Measurements from ENCODE around the gene RAB3GAP1. TPM values are rescaled to one million over a fixed set of nuclear protein-coding genes. Genes with fewer than 3 reads are reported as not detected.

RAB3GAP1 gene
- total and polyA plus RNA-seq, 2 of the 4 experiments (the other 2 are of a cell fraction), result 21.2 to 65.8 TPM

- ChIA-PET CTCF (no interaction called here), POLR2A (ENCODE audit: unreplicated experiment) (no interaction called here)
- no peak overlapping the region for H2AK5ac ChIP-seq (ENCODE audit: low read depth, low read length)
- H2BK120ac ChIP-seq (ENCODE audit: low read depth, low read length), result no peak overlapping the region
- no peak overlapping the region for H3K18ac ChIP-seq (ENCODE audit: low read depth, low read length)
- BruUV-seq (replicated peaks), result no TSS peak
- in situ Hi-C loops (cut with MboI; ENCODE audit: low sequenced_read_pairs) (no loop called here), intact Hi-C loops (cut with micrococcal nuclease) (loop anchor here (5.0 kb wide), 2 partner anchors 48 to 52 kb away; partner anchors contain the start of gene RAB3GAP1), dilution Hi-C loops (cut with HindIII; ENCODE audit: low sequenced_read_pairs, unreplicated experiment) (no loop called here)
- no peaks in the 10 kb centered on the region; the same call in 1 of the 2 replicates for H3K9me1 ChIP-seq (ENCODE audit: insufficient read depth, low read length)
- no peak overlapping the region for H3K14ac ChIP-seq (replicated peaks; ENCODE audit: low read depth, low read length)
- 100% methylated on average over 1 of the region's 5 CpGs; no CpG with 5 or more reads in 1 of the 2 experiments for WGBS, 2 experiments (ENCODE audit: extremely low coverage in 2 of 2, insufficient read length in 1 of 2)
- peaks cover 21 to 28% of the 10 kb centered on the region in 2 experiments; a peak in 3 of 4 replicates for H3K79me1 ChIP-seq (ENCODE audit: low read depth in 1 of 2, low read length in 2 of 2)
- no peak overlapping the region for H4K5ac ChIP-seq (ENCODE audit: low read depth, low read length)
- H3K4me2 ChIP-seq (ENCODE audit: low read depth, low read length), result no peak overlapping the region
- no peak overlapping the region for H2AFZ ChIP-seq (replicated peaks; ENCODE audit: low read length, poor library complexity)
- DNase-seq (no peak), ATAC-seq (ENCODE audit: low read depth) (no peak)
- no peak overlapping the region for H4K8ac ChIP-seq (ENCODE audit: low read depth in 2 of 2, low read length in 2 of 2)
- no peak overlapping the region for H2BK5ac ChIP-seq (ENCODE audit: low read depth, low read length, poor library complexity, severe bottlenecking)
- H3K4me3 ChIP-seq (ENCODE audit: insufficient read depth, low read depth, low read length), result no peak overlapping the region
- no peak overlapping the region for H3K23ac ChIP-seq (ENCODE audit: low read depth, low read length)
- H3K9me3 ChIP-seq (ENCODE audit: control insufficient read depth, insufficient read depth, low read length), result no peaks in the 10 kb centered on the region
- no peak overlapping the region; the same call in 1 of the 2 replicates for H3K9ac ChIP-seq (ENCODE audit: low read depth, low read length)
- peaks cover 4% of the 10 kb centered on the region; the same call in 1 of the 2 replicates for H3K4me1 ChIP-seq (ENCODE audit: control insufficient read depth, insufficient read depth, low read length)
- H4K20me1 ChIP-seq (ENCODE audit: insufficient read depth, low read length), result no peaks in the 10 kb centered on the region; the same call in 1 of the 2 replicates
- H3K56ac ChIP-seq (ENCODE audit: extremely low read depth, insufficient read depth, low read length), result no peak overlapping the region
- H3K27me3 ChIP-seq (ENCODE audit: control insufficient read depth, insufficient read depth, low read length), result no peaks in the 10 kb centered on the region
- H3K27ac ChIP-seq (ENCODE audit: insufficient read depth, low read length), result no peak overlapping the region
- no peak overlapping the region for H2BK20ac ChIP-seq (ENCODE audit: low read depth, low read length)
- H3K4ac ChIP-seq (ENCODE audit: low read depth, low read length), result no peak overlapping the region
- no peak overlapping the region for H2BK15ac ChIP-seq (ENCODE audit: low read depth, low read length)
- H2AK9ac ChIP-seq (replicated peaks; ENCODE audit: low read depth, low read length, poor library complexity), result no peak overlapping the region
- no peak overlapping the region for H4K91ac ChIP-seq (ENCODE audit: insufficient read depth, low read depth, low read length)
- 0 out of 2 replicates have a peak, but pooled peaks cover 4% of the 10 kb centered on the region for H3K36me3 ChIP-seq (ENCODE audit: control insufficient read depth, insufficient read depth, low read length)
- TF ChIP-seq CTCF (conservative IDR thresholded peaks at IDR 0.05; ENCODE audit: low read depth, low read length) (no peak), MAZ (IDR thresholded peaks at IDR 0.05; ENCODE audit: borderline replicate concordance, low read depth, low read length) (no peak), RCOR1 (IDR thresholded peaks at IDR 0.05; ENCODE audit: insufficient replicate concordance, low read length) (no peak), MAFK (IDR thresholded peaks at IDR 0.05; ENCODE audit: low read depth, low read length) (no peak), POLR2A (IDR thresholded peaks at IDR 0.05; ENCODE audit: low read depth, low read length) (no peak), MXI1 (IDR thresholded peaks at IDR 0.05; ENCODE audit: borderline replicate concordance, low read depth, low read length) (no peak), FOS (IDR thresholded peaks at IDR 0.05; ENCODE audit: low read depth, low read length) (no peak), NFE2L2 (IDR thresholded peaks at IDR 0.05; ENCODE audit: low read depth, low read length) (no peak), SMC3 (IDR thresholded peaks at IDR 0.05; ENCODE audit: low read depth, low read length) (no peak), RFX5 (IDR thresholded peaks at IDR 0.05; ENCODE audit: low read depth, low read length) (no peak), CEBPB (IDR thresholded peaks at IDR 0.05; ENCODE audit: low read depth, low read length) (no peak), RAD21 (IDR thresholded peaks at IDR 0.05; ENCODE audit: low read length) (no peak), USF2 (IDR thresholded peaks at IDR 0.05; ENCODE audit: low read depth, low read length) (no peak), ELK1 (IDR thresholded peaks at IDR 0.05; ENCODE audit: borderline replicate concordance, low read depth, low read length) (no peak), BHLHE40 (IDR thresholded peaks at IDR 0.05; ENCODE audit: low read depth, low read length) (no peak)
Observed at GRCh38 chr2:135099802-135100483, 47.9 kb downstream of the RAB3GAP1 start.
